ENCODE data around the gene PFDN4.
"Not testable (repeated sequence)": the region's sequence is repeated elsewhere in the genome, so short reads cannot be mapped to it uniquely, and the experiment has no call there.

Gene PFDN4

DNA sequence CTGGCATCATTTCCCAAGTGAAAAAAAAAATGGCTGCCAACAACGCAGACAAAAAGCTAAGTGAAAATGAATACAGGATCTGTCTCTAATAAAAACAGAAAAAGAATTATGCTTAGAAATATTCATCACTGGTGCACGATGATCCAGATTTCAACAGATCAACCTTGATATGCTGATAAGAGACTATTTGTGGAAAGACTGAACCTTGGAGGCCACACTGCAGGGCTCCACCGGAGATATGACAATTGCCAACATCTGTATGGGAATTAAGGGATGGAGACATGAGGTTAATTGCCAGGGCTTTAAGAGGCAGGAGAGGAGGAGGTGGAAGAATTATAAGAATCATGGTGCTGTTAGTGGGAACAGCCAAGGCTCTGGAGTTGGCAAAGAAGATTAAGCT, 48.3 kb downstream of the PFDN4 start:
- no peak for DNase-seq (ENCODE audit: low read depth)
- no peak overlapping the region for H3K4me3 ChIP-seq (ENCODE audit: low read depth, low read length)
- TF ChIP-seq, protein P1, sequence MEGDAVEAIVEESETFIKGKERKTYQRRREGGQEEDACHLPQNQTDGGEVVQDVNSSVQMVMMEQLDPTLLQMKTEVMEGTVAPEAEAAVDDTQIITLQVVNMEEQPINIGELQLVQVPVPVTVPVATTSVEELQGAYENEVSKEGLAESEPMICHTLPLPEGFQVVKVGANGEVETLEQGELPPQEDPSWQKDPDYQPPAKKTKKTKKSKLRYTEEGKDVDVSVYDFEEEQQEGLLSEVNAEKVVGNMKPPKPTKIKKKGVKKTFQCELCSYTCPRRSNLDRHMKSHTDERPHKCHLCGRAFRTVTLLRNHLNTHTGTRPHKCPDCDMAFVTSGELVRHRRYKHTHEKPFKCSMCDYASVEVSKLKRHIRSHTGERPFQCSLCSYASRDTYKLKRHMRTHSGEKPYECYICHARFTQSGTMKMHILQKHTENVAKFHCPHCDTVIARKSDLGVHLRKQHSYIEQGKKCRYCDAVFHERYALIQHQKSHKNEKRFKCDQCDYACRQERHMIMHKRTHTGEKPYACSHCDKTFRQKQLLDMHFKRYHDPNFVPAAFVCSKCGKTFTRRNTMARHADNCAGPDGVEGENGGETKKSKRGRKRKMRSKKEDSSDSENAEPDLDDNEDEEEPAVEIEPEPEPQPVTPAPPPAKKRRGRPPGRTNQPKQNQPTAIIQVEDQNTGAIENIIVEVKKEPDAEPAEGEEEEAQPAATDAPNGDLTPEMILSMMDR (IDR thresholded peaks at IDR 0.05; ENCODE audit: insufficient read depth, low read depth, low read length, missing control alignments) = no peak

DNA sequence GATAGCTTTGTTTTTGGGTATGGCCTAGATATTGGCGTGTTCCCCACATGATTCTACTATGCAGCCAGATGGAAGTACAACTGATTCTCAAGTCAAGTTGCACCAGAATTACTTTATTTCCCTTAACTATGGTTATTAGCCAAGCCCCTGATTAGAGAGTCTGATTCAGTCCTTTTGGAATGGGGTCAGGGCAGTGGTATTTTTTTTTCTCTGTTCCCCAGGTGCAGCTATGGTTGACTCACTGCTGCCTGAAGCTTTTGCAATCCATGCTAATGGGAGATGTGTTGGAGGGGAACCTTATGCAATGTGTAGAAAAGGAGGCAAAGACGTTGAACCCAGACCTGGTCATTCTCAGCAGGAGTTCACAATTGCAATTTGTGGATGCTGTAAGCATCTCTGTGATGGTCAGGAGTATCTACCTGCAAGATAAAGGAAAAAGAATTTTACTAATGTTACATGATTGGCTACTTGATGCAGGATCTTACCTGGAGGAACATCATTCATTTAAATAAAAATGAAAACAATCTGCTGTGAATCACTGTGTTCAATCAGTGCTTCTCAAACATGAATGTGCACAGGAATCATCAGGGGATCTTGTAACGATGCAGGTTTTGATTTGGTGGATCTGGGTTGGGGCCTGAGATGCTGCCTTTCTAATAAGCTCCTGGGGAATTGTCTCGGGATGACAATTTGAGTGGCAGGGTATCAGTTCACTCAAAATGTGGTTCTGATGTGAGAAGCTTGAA, 49.4 kb downstream of the PFDN4 start:
- TF ChIP-seq, protein P1 (IDR thresholded peaks at IDR 0.05; ENCODE audit: insufficient read depth, low read depth, low read length, missing control alignments) = no peak
- DNase-seq (ENCODE audit: low read depth) = no peak
- H3K4me3 ChIP-seq (ENCODE audit: low read depth, low read length) = no peak overlapping the region

DNA sequence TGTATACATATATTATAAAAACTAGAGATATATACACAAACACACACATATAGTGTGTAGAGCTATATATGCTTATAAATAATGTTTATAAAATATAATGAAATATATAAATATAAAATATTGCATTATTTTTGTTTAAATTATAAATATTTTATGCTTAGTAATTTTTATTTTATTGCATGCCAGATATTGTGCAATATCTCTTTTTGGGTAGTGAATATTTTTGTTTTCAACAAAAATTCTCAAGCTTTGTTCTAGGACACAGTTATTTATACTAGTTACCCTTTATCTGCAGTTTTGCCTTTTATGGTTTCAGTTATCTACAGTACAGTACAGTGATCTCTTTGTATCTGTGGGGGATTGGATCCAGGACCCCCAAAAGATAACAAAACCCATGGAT, 52.2 kb downstream of the PFDN4 start:
- H3K4me3 ChIP-seq (ENCODE audit: low read depth, low read length) = no peak overlapping the region
- DNase-seq (ENCODE audit: low read depth) = no peak
- TF ChIP-seq, protein P1 (IDR thresholded peaks at IDR 0.05; ENCODE audit: insufficient read depth, low read depth, low read length, missing control alignments) = no peak

DNA sequence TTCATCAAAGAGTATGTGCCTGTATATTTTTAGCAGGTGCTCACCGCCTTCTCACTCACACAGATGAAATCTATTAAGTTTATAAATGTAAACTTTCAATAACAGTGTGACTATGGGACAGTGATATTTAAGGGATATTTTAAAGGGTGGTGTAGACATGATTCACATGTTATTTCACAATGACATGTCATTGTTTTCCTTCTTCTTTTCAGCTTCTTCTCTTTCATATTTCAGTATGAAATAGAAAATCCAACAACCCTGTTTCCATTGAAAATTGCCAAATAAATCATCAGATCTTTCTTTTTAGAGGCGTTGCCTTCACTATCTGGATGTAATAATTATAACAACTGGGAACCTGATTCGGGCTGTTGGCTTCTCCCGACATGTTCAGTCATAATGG, 54.8 kb downstream of the PFDN4 start:
- H3K4me3 ChIP-seq (ENCODE audit: low read depth, low read length) = no peak overlapping the region
- TF ChIP-seq, protein P1 (IDR thresholded peaks at IDR 0.05; ENCODE audit: insufficient read depth, low read depth, low read length, missing control alignments) = no peak
- no peak for DNase-seq (ENCODE audit: low read depth)

DNA sequence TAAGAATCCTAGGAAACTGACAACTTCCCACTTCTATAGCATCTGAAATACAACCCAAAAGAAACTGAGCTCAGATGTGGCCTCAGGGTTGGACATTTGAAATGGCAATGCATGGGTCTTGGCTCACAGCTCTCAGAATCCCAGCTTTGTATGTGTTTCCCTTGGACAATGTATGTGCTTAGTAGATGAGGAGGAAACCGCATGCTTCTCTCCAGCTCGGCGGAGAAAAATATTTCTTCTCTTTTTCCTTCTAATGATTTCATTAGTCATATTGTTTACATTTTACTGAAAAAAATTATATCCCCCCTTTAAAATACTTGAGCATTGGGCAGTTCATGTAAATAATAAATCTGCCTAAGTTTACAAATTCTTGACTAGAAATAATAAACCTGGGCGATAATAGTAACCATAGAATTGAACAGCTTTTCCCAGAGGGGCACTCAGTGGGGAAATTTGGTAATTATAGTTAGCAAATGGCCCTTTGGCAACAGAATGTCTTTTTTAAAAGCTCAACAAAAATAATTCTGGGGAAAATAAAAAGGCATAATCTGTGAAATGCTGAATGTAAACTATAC, 55.3 kb downstream of the PFDN4 start:
- H3K4me3 ChIP-seq (ENCODE audit: low read depth, low read length) = no peak overlapping the region
- TF ChIP-seq, protein P1 (IDR thresholded peaks at IDR 0.05; ENCODE audit: insufficient read depth, low read depth, low read length, missing control alignments) = no peak
- no peak for DNase-seq (ENCODE audit: low read depth)

DNA sequence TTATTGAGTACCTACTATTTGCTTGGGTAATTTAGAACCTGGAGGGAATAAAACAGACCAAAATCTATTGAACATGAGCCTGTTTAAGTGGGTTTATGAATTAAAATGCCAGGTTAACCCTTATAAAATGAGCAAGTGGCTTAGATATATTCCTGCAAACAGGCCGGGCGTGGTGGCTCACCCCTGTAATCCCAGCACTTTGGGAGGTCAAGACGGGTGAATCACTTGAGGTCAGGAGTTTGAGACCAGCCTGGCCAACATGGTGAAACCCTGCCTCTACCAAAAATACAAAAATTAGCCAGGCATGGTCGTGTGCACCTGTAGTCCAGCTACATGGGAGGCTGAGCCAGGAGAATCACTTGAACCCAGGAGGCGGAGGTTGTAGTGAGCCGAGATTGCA, 57.9 kb downstream of the PFDN4 start:
- not testable (repeated sequence) for DNase-seq (ENCODE audit: low read depth); H3K4me3 ChIP-seq (ENCODE audit: low read depth, low read length)

DNA sequence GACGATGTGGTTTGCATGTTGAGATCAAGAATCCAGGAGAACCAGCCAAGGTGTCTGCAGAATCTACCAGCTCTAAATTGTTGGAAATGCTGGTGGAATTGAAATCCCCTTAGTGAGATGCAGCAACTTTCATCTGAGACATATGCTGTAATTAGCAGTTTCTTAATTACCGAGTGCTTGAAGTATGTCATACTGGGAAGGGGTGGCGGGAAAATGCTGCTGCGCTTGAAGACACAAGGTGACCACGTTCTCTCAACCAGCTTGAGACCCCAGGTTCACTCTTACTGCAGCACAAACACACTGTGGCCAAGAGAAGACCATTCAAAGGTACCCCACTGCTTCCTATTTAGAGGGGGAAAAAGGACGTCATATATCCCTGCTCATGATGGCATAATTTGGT, 59.0 kb downstream of the PFDN4 start:
- no peak for DNase-seq (ENCODE audit: low read depth)
- TF ChIP-seq, protein P1 (IDR thresholded peaks at IDR 0.05; ENCODE audit: insufficient read depth, low read depth, low read length, missing control alignments) = no peak
- no peak overlapping the region for H3K4me3 ChIP-seq (ENCODE audit: low read depth, low read length)

Measured in GM12865 (cell line).